ENCODE measurements around the gene TRRAP.
"Not testable (repeated sequence)": the region's sequence is repeated elsewhere in the genome, so short reads cannot be mapped to it uniquely, and the experiment has no call there.

Gene TRRAP

GRCh38 chr7:98878365-98879197 is at the start of gene TRRAP:
Gene TRRAP, plus strand, starts transcription at chr7:98878532. Its CDS starts 2,619 bp downstream, at chr7:98881151.
- peak; percentile 85 for DNase-seq

- DNase-seq: no peak
Measured at GRCh38 chr7:98830972-98831548, 47.3 kb upstream of the TRRAP start.

GRCh38 chr7:98831641-98832221 is 46.6 kb upstream of the TRRAP start:
- DNase-seq: peak; percentile 29

- DNase-seq: no peak
Measured at GRCh38 chr7:98833022-98833421, 45.3 kb upstream of the TRRAP start.

- DNase-seq: no peak
Measured at GRCh38 chr7:98834949-98835348, 43.4 kb upstream of the TRRAP start.

GRCh38 chr7:98836811-98837629 is 41.3 kb upstream of the TRRAP start:
- no peak for DNase-seq

GRCh38 chr7:98837630-98837972 is 40.7 kb upstream of the TRRAP start:
- no peak for DNase-seq

- no peak for DNase-seq
Measured at GRCh38 chr7:98840096-98840495, 38.2 kb upstream of the TRRAP start.

GRCh38 chr7:98840722-98841121 is 37.6 kb upstream of the TRRAP start:
- DNase-seq: no peak

GRCh38 chr7:98841179-98841997 is 36.9 kb upstream of the TRRAP start:
- peak; percentile 69 for DNase-seq

GRCh38 chr7:98842552-98842951 is 35.8 kb upstream of the TRRAP start:
- DNase-seq: not testable (repeated sequence)

GRCh38 chr7:98848918-98849317 is 29.4 kb upstream of the TRRAP start:
- no peak for DNase-seq

GRCh38 chr7:98852826-98853225 is 25.5 kb upstream of the TRRAP start:
- no peak for DNase-seq

GRCh38 chr7:98855610-98856422 is 22.5 kb upstream of the TRRAP start:
- no peak for DNase-seq

- DNase-seq: no peak
Measured at GRCh38 chr7:98860071-98860470, 18.3 kb upstream of the TRRAP start.

GRCh38 chr7:98862203-98862602 is 16.1 kb upstream of the TRRAP start:
- no peak for DNase-seq

GRCh38 chr7:98862716-98863420 is 15.5 kb upstream of the TRRAP start:
- no peak for DNase-seq

GRCh38 chr7:98863601-98864000 is 14.7 kb upstream of the TRRAP start:
- DNase-seq: no peak

GRCh38 chr7:98864731-98865453 is 13.4 kb upstream of the TRRAP start:
- DNase-seq: no peak

GRCh38 chr7:98866351-98866750 is 12.0 kb upstream of the TRRAP start:
- no peak for DNase-seq

Measured in activated naive CD4-positive, alpha-beta T cell treated with anti-CD3 and anti-CD28 coated beads, Interleukin-2, amount 50 U/mL, for 16 hours (primary cell).